Progenitor cell of endocrine pancreas (in vitro differentiated cells): ENCODE results near the gene ZC3H18. TPM values are rescaled to one million over a fixed set of nuclear protein-coding genes. Genes with fewer than 3 reads are reported as not detected.
A peak's percentile ranks its signal among the peaks of the same experiment; 100 is the strongest.

Source experiments
- DNase-seq: peaks from one replicate; pipeline ENCODE4 v3.0.0; 2021; ENCODE audit warnings: low spot score; ENCODE audit not compliant: unreplicated experiment
- H3K27ac Mint-ChIP-seq: 2 replicates; pipeline ENCODE4 v1.8.0; 2021; ENCODE audit warnings: mild to moderate bottlenecking, moderate library complexity, mixed read lengths
- H3K27me3 Mint-ChIP-seq: 2 replicates; pipeline ENCODE4 v1.8.0; 2021; ENCODE audit warnings: mixed read lengths
- H3K36me3 Mint-ChIP-seq: 2 replicates; pipeline ENCODE4 v1.8.0; 2022; ENCODE audit warnings: mixed read lengths; ENCODE audit not compliant: insufficient read depth
- H3K4me1 Mint-ChIP-seq: 2 replicates; pipeline ENCODE4 v1.8.0; 2021; ENCODE audit warnings: low read depth, mixed read lengths
- H3K4me3 Mint-ChIP-seq: 2 replicates; pipeline ENCODE4 v1.8.0; 2021; ENCODE audit warnings: low read depth, mild to moderate bottlenecking, moderate library complexity, mixed read lengths
- H3K9me3 Mint-ChIP-seq: 2 replicates; pipeline ENCODE4 v1.8.0; 2021; ENCODE audit warnings: low read depth, mixed read lengths
- total RNA-seq: library from RNA; stranded (reverse); gene quantifications from 2 replicates; pipeline ENCODE4 v1.2.1, GENCODE V29; 2021
- TF ChIP-seq, protein P1 (sequence below): fragments of 200-600 bp; sonication (generic); IDR thresholded peaks from one replicate; pipeline ENCODE4 v1.5.0; 2021; ENCODE audit warnings: antibody characterized with exemption, mild to moderate bottlenecking; ENCODE audit not compliant: unreplicated experiment

The ZC3H18 gene
- total RNA-seq, 1 donor from 2014 or later: 70.7 TPM

GRCh38 chr16:88618956-88619667, 48.9 kb downstream of the ZC3H18 start:
- no peaks in the 10 kb centered on the region for H3K27me3 Mint-ChIP-seq
- peak overlapping the region; percentile 41 for H3K27ac Mint-ChIP-seq
- H3K4me1 Mint-ChIP-seq: peaks cover 36% of the 10 kb centered on the region
- no peak overlapping the region for H3K4me3 Mint-ChIP-seq
- peaks cover 5% of the 10 kb centered on the region for H3K36me3 Mint-ChIP-seq
- no peak for DNase-seq
- no peaks in the 10 kb centered on the region for H3K9me3 Mint-ChIP-seq
- TF ChIP-seq, protein P1, sequence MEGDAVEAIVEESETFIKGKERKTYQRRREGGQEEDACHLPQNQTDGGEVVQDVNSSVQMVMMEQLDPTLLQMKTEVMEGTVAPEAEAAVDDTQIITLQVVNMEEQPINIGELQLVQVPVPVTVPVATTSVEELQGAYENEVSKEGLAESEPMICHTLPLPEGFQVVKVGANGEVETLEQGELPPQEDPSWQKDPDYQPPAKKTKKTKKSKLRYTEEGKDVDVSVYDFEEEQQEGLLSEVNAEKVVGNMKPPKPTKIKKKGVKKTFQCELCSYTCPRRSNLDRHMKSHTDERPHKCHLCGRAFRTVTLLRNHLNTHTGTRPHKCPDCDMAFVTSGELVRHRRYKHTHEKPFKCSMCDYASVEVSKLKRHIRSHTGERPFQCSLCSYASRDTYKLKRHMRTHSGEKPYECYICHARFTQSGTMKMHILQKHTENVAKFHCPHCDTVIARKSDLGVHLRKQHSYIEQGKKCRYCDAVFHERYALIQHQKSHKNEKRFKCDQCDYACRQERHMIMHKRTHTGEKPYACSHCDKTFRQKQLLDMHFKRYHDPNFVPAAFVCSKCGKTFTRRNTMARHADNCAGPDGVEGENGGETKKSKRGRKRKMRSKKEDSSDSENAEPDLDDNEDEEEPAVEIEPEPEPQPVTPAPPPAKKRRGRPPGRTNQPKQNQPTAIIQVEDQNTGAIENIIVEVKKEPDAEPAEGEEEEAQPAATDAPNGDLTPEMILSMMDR: no peak

DNA sequence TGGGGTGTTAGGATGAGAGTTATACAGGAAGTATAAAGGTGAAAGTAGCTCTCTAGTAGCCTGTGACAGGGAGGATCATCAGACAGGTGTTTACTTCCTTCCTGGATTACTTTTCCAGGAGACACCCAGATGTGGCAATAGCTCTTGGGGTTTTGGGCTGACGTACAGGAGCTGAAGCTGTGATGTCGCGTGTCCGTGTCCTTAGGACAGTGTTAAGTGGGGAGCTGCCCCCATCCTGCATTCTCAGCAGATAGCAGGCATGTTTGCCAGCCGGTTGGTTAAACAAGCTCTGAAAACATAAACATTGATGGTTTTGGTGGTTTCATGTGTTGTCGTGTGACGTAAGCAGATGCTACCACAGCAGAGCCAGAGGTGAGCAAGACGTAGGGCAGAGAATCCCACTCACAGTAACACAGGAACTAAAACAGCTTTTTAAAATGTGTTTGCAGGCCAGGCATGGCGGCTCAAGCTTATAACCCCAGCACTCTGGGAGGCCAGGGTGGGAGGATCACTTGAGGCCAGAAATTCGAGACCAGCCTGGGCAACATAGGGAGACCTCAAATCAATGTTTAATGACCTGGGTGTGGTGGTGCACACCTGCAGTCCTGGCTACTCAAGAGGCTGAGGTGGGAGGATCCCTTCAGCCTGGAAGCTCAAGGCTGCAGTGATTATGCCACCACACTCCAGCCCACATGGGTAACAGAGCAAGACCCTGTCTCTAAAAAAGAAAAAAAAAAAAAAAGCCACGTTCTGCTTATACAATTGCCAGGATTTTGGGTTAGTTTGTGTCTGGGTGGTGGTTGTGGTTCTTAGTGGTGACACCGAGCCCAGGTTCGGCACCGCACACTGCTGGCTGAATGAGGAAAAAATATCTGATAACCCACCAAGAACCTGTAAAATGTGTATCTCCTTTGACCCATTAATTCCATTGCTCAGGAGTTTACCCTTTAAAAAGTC, 49.9 kb downstream of the ZC3H18 start:
- Mint-ChIP-seq H3K4me3 (no peak overlapping the region), H3K36me3 (peaks cover 5% of the 10 kb centered on the region), H3K9me3 (no peaks in the 10 kb centered on the region), H3K27ac (no peak overlapping the region), H3K27me3 (no peaks in the 10 kb centered on the region), H3K4me1 (peaks cover 35% of the 10 kb centered on the region)
- DNase-seq: no peak
- TF ChIP-seq, protein P1: no peak

DNA sequence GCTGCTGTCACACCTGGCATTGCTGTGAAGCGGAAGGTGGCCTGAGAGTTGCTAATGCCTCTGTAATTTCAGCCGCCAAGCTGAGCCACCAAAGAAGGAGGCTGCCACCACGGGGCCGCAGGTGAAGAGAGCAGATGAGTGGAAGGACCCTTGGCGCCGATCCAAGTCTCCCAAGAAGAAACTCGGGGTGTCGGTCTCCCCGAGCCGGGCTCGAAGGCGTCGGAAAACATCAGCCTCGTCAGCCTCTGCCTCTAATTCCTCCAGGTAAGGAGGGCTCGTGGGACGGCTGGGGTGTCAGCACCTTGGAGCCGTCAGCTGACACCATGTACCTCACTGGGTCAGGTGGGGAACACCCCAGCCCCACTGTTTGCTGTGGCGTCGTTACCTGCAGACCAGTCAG, 51.9 kb downstream of the ZC3H18 start:
- Mint-ChIP-seq H3K36me3 (peaks cover 10% of the 10 kb centered on the region), H3K4me1 (peaks cover 21% of the 10 kb centered on the region), H3K9me3 (no peaks in the 10 kb centered on the region), H3K27ac (no peak overlapping the region), H3K4me3 (no peak overlapping the region), H3K27me3 (no peaks in the 10 kb centered on the region)
- DNase-seq: no peak
- TF ChIP-seq, protein P1: no peak

- Mint-ChIP-seq H3K4me3 (no peak overlapping the region), H3K27me3 (no peaks in the 10 kb centered on the region), H3K27ac (no peak overlapping the region), H3K9me3 (no peaks in the 10 kb centered on the region), H3K4me1 (peaks cover 14% of the 10 kb centered on the region), H3K36me3 (peaks cover 13% of the 10 kb centered on the region)
- TF ChIP-seq, protein P1: no peak
- DNase-seq: no peak
These were observed 52.7 kb downstream of the ZC3H18 start for GRCh38 chr16:88622866-88623265.

DNA sequence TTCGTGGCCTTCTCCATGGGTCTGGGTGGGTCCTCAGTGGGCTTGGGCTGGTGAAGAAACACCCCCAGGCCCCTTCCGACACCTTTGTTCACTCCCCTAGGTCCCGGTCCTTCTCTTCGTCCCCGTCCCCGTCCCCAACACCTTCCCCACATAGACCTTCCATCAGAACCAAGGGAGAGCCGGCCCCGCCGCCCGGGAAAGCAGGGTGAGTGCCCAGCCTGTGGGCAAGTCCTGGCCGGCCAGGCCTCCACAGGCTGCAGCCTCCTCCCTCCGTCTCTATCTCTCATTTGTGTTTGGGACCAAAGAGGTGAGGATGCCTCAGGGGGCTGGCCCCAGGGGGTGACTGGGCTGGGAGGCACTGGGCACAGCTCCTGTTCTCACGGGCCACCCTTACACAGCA, 53.7 kb downstream of the ZC3H18 start:
- Mint-ChIP-seq H3K4me3 (no peak overlapping the region), H3K9me3 (no peaks in the 10 kb centered on the region), H3K27ac (no peak overlapping the region), H3K4me1 (peaks cover 4% of the 10 kb centered on the region), H3K27me3 (no peaks in the 10 kb centered on the region), H3K36me3 (peaks cover 13% of the 10 kb centered on the region)
- DNase-seq: no peak
- TF ChIP-seq, protein P1: no peak
